SH-SY5Y (cell line): Measurements from ENCODE around the gene CD9.

Source experiments
- GATA2 ChIP-seq: IDR thresholded peaks from 2 replicates; pipeline ENCODE4 v1.6.1; 2011; ENCODE audit warnings: mild to moderate bottlenecking, low read depth, low read length
- GATA3 ChIP-seq: IDR thresholded peaks from 2 replicates; pipeline ENCODE4 v1.6.1; 2011; ENCODE audit warnings: low read depth, mild to moderate bottlenecking, low read length, moderate library complexity

- TF ChIP-seq GATA3 (no peak), GATA2 (no peak)
These were observed 36.7 kb upstream of the CD9 start for GRCh38 chr12:6163416-6164060.
